IPS-20b (cell line): ENCODE measurements around the gene CASP5.
"Not testable (repeated sequence)": the region's sequence is repeated elsewhere in the genome, so short reads cannot be mapped to it uniquely, and the experiment has no call there.

Source experiments
- H3K27ac ChIP-seq: one replicate; pipeline ENCODE4 v1.5.1; 2013; ENCODE audit warnings: low read length
- H3K27me3 ChIP-seq: 2 replicates; pipeline ENCODE4 v1.6.1; 2013; ENCODE audit warnings: mild to moderate bottlenecking, low read length, inconsistent platforms; ENCODE audit not compliant: insufficient read depth
- H3K36me3 ChIP-seq: 2 replicates; pipeline ENCODE4 v1.6.1; 2013; ENCODE audit warnings: low read depth, mild to moderate bottlenecking, inconsistent platforms, low read length, moderate library complexity; ENCODE audit not compliant: insufficient read depth
- H3K4me1 ChIP-seq: 2 replicates; pipeline ENCODE4 v1.6.1; 2013; ENCODE audit warnings: mild to moderate bottlenecking, control low read depth, inconsistent platforms, low read length, moderate library complexity; ENCODE audit not compliant: insufficient read depth
- H3K4me3 ChIP-seq: 2 replicates; pipeline ENCODE4 v1.5.1; 2013; ENCODE audit warnings: mild to moderate bottlenecking, low read length, inconsistent platforms
- H3K9ac ChIP-seq: 2 replicates; pipeline ENCODE4 v1.6.1; 2013; ENCODE audit warnings: low read depth, mild to moderate bottlenecking, inconsistent platforms, low read length, moderate library complexity
- H3K9me3 ChIP-seq: 2 replicates; pipeline ENCODE4 v1.6.1; 2013; ENCODE audit warnings: mild to moderate bottlenecking, low read depth, low read length, inconsistent platforms; ENCODE audit not compliant: insufficient read depth

CASP5 gene

DNA sequence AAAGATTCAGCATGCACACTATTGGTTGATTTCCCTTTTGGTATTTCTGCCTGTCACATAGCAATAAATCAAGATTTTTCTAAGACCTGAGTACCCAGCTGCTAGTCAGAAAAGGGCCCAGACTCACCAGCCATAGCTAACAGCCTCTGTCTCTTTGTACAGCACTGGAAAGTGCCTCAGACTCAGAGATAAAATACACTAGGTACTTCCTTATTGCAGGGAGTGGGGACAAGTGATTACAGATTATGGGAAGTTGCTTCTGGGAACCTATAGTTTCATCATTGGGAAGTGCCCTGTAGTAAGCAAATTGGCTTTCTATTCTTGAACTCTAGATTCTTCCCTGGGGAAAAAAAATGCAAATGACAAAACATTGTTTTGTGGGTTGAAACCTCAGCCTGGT lies at the start of gene CASP5:
Gene CASP5, minus strand, starts transcription at position 166 of the 400 bp plus-strand sequence. Its CDS starts 32 bp downstream, at position 134.
- no peaks in the 10 kb centered on the region for H3K36me3 ChIP-seq
- H3K4me1 ChIP-seq, result no peaks in the 10 kb centered on the region
- no peaks in the 10 kb centered on the region for H3K9me3 ChIP-seq
- no peaks in the 10 kb centered on the region for H3K27me3 ChIP-seq
- H3K4me3 ChIP-seq, result no peak within 1 kb of the TSS
- no peak within 1 kb of the TSS for H3K27ac ChIP-seq
- H3K9ac ChIP-seq, result no peak within 1 kb of the TSS

DNA sequence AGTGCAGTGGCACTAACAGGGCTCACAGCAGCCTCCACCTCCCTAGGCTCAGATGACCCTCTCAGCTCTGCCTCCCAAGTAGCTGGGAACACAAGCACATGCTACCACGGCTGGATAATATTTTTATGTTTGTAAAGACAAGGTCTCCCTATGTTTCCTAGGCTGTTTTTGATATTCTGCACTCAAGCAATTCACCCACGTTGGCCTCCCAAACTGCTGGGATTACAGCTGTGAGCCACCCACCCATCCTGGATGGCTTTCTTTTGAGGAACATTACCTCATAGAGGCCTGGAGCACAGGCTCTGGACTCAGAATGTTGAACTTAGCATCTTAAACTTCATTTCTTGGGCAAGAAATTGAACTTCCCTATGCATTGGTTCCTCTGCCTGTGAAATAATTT lies 49.1 kb upstream of the CASP5 start:
- not testable (repeated sequence) for H3K36me3 ChIP-seq, H3K27ac ChIP-seq, H3K4me3 ChIP-seq, H3K4me1 ChIP-seq, H3K9me3 ChIP-seq, H3K9ac ChIP-seq, H3K27me3 ChIP-seq

DNA sequence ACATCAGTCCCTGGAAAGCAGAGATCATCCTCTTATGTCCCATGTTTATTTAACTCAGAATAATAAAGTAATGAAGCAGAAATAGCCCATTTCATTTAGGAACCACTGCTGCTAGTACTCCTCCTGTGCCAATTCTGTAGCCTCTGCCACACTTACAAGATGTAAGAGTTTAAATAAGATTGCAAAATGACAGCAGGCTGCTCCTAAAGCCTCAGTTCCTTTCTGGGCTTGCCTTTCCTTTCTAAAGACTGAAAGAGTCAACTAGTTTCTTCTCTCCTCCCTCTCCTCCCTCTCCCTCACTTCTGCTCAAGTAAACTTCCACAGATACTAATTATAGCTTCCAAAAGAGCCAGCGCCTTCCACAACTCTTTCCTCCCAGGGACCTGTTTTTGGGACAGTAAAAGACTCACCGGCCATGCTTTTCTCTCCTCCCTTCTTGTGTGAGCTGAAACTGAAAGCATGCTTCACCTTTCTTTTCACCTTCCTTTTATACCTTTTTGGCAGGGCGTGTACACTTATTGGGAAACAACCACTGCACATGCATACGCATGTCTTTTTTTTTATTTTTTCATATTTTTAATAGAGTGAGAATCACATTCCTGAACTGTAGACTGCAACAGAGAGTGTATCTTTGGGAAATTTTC lies 48.2 kb upstream of the CASP5 start:
- no peak overlapping the region for H3K4me3 ChIP-seq
- H3K4me1 ChIP-seq, result no peaks in the 10 kb centered on the region
- H3K27ac ChIP-seq, result no peak overlapping the region
- no peaks in the 10 kb centered on the region for H3K36me3 ChIP-seq
- no peak overlapping the region for H3K9ac ChIP-seq
- no peaks in the 10 kb centered on the region for H3K9me3 ChIP-seq
- no peaks in the 10 kb centered on the region for H3K27me3 ChIP-seq

DNA sequence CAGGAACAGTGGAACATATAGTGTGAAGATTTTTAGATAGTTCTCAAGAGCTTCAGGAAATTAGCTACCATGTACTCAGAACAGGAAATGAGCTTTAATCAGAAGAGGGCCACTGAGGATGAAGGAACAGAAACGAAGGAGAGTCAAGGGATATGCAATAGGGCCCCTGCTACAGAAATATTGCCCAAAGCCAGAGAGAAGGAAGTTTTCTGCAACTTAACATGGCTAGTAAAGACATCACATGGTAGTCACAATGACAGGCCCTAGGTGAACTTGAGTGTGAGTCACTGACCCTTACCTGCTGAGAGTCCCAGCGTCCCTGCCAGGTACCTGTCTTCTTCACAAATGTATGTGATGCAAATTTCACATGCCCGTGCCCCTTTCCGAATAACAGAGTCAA lies 47.3 kb upstream of the CASP5 start:
- Histone ChIP-seq H3K27ac (no peak overlapping the region), H3K36me3 (no peaks in the 10 kb centered on the region), H3K4me3 (no peak overlapping the region), H3K9ac (no peak overlapping the region), H3K9me3 (no peaks in the 10 kb centered on the region), H3K4me1 (no peaks in the 10 kb centered on the region), H3K27me3 (no peaks in the 10 kb centered on the region)

DNA sequence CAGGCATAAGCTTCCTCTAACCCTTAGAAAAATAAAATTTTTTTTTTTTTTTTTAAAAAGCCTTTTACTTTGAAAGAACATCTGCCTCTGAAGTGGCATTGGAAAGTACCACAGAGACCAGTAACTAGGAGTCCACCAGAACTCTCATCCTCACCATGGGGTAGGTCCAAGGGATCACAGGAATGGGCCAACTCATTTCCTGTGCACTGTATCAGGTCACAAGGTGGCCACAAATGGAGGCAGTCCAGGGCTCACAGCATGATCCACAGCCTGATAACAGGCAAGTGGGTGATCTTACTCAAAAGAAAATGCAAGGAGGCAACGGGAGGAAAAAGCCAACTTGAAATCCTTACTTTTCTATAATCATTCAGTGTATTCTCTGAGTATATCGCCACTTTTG lies 46.8 kb upstream of the CASP5 start:
- H3K9me3 ChIP-seq, H3K4me3 ChIP-seq, H3K9ac ChIP-seq, H3K27ac ChIP-seq, H3K4me1 ChIP-seq, H3K27me3 ChIP-seq, H3K36me3 ChIP-seq: not testable (repeated sequence)

DNA sequence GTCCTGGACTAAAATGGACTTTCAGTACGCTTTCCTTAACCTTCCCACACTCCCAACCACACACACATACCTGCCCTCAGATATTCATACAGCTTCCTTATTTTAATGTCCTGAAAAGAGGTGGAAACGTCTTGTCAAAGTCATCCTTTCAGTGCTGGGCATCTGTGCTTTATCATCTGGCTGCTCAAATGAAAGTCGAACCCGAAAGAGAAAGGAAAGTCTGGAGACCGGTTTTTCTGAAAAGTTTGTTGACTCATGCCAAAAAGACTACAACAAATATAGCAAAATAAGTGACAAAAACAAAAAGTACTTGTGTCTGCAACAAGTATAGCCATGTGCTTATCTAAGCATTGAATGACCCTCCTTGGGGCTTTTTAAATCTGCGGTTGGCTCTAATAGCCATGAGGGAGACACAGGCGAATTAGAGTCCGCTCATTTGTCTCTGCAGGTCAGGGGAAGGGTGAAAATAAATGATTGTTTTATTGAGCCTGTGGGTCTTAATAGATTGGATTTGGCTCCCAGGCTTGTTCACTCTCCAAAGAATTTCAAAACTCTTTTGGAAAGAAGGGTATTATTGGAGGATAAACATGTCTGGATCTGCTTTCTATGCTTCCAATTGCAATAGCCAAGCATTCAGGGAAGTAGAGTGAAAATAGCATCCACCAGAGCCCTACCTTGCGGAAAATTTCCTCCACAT lies 40.4 kb upstream of the CASP5 start:
- H3K27ac ChIP-seq, result not testable (repeated sequence)

DNA sequence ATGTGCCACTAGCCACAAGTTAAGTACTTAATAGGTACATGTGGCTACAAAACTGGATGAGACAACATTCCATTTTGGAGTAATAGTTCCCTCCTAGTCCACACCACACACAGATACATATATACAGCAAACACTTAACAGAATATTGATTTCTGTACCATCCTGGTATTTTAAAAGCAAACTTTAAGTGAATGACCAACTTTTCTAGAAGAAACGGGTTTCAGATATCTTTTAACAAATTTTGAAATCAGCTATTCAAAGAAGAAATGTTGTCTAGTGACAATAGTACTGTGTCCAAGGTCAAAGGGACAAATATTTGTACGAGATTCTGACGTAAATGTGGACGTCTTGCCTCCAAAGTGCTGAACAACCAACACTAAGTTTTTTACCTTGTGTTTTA lies 34.5 kb upstream of the CASP5 start:
- Histone ChIP-seq H3K4me1 (no peaks in the 10 kb centered on the region), H3K27me3 (no peaks in the 10 kb centered on the region), H3K36me3 (no peaks in the 10 kb centered on the region), H3K4me3 (no peak overlapping the region), H3K9ac (no peak overlapping the region), H3K27ac (no peak overlapping the region), H3K9me3 (no peaks in the 10 kb centered on the region)

More for the DNA sequence above, 40.4 kb upstream of the CASP5 start:
- not testable (repeated sequence) for H3K36me3 ChIP-seq, H3K9me3 ChIP-seq, H3K4me3 ChIP-seq, H3K4me1 ChIP-seq, H3K9ac ChIP-seq, H3K27me3 ChIP-seq

DNA sequence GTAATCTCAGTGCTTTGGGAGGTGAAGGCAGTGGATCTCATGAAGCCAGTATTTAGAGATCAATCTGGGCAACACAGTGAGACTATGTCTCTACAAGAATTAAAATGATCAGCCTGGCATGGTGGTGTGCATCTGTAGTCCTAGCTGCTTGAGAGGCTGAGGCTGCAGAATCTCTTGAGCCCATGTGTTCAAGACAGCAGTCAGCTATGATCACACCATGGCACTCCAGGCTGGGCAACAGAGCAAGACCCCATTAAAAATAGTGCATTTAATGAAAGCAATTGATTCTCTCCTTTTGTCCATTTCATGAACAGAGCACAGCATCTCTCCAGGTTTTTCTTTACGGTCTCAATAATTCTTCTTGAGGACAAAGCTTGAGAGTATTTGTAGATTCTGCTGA lies 33.5 kb upstream of the CASP5 start:
- H3K9ac ChIP-seq, result no peak overlapping the region
- no peak overlapping the region for H3K4me3 ChIP-seq
- no peaks in the 10 kb centered on the region for H3K9me3 ChIP-seq
- H3K36me3 ChIP-seq, result no peaks in the 10 kb centered on the region
- no peaks in the 10 kb centered on the region for H3K4me1 ChIP-seq
- H3K27ac ChIP-seq, result no peak overlapping the region
- no peaks in the 10 kb centered on the region for H3K27me3 ChIP-seq

DNA sequence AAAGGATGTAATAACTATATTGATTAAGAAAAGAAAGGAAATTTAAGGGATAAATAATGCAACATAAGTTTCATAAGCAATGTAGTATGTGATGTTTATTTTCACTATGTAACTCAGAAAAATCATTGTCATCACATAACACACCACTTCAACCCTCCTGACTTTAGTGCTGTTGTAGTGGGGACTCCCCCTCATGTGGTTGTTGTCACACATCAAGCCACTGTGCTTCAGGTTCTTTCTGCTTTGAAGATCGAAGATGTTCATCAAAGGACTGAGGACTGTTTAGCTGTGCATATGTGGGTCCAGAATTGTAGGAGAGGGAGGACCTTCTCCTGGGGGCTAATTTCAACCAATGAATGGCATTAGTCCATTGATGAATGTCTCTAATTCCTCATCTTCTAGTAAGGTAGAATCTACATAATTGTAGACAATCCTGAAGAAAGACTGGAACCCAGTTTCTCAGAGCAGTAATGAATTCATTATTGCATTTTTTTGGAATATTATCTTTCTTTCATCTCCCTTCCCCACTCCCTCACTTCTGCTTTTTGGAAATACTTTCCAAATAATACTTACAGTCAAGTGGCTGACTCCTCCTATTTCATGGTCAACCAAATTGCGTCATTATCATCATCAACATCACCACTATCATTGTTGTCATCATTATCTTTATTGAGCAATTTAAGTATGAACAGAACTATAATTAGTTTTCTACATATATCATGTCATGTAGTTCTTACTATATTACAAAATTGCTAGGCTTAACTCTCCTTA lies 31.9 kb upstream of the CASP5 start:
- H3K4me3 ChIP-seq, result no peak overlapping the region
- H3K4me1 ChIP-seq, result no peaks in the 10 kb centered on the region
- H3K9me3 ChIP-seq, result no peaks in the 10 kb centered on the region
- no peak overlapping the region for H3K27ac ChIP-seq
- H3K27me3 ChIP-seq, result no peaks in the 10 kb centered on the region
- no peak overlapping the region for H3K9ac ChIP-seq
- H3K36me3 ChIP-seq, result no peaks in the 10 kb centered on the region

DNA sequence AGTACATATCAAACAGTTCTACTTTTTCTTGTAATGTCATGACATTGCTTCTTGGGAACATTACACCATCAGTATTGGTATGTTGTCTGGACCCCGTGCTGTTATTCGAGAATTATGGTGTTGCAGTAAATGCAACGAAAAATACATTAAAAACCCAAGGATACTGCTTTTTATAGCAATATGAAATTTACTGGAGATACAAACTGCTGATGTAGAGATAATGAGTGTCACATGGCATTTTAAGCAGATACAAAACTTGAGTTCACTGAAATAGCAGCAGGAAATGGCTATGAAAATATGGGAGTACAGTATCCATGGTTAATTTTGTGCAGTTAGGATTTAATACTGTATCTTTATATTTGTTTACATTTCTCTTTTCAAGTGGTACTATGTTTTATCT lies 29.5 kb upstream of the CASP5 start:
- Histone ChIP-seq H3K27ac (no peak overlapping the region), H3K9ac (no peak overlapping the region), H3K4me3 (no peak overlapping the region), H3K36me3 (no peaks in the 10 kb centered on the region), H3K27me3 (no peaks in the 10 kb centered on the region), H3K9me3 (no peaks in the 10 kb centered on the region), H3K4me1 (no peaks in the 10 kb centered on the region)

DNA sequence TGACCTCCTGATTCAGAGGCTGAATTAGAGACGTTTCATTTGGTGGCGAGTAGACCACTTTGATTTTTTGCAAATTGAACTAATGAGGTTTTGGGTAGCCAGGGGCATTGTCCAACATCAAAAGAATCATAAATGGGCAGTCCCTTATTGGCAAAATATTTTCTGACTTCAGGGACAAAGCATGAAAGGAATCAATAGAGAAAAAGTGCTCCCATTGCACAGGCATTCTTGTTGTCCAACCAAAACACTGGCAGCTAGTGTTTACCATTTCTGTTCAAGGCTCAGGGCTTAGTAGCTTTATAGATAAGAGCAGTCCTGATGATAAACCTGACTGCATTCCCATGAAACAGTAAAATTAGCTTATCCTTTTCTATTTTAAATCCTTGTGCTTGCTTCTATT lies 28.6 kb upstream of the CASP5 start:
- Histone ChIP-seq H3K4me3 (no peak overlapping the region), H3K9ac (no peak overlapping the region), H3K4me1 (no peaks in the 10 kb centered on the region; the same call in 1 of the 2 replicates), H3K36me3 (no peaks in the 10 kb centered on the region), H3K9me3 (no peaks in the 10 kb centered on the region), H3K27me3 (no peaks in the 10 kb centered on the region), H3K27ac (no peak overlapping the region)

DNA sequence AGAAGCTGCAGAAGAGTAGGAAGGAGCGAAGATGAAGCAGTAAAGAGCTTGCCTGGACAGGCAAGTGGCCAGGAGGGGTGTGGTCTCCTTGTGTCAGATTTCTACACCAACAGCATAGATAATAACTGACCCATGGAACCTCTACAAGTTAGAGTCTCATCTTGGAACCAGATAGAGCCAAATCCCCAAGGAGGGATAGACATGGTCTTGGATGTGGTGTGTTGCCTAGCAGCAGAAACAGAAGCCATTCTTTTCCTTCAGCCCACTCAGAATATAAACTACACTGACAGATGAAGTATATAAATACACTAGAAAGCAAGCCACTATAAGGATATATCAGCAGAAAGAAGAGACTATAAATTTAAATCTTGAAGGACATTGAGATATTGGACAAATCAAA lies 26.5 kb upstream of the CASP5 start:
- Histone ChIP-seq H3K4me1 (no peaks in the 10 kb centered on the region; the same call in 1 of the 2 replicates), H3K4me3 (no peak overlapping the region), H3K27ac (no peak overlapping the region), H3K36me3 (no peaks in the 10 kb centered on the region), H3K9me3 (no peaks in the 10 kb centered on the region), H3K9ac (no peak overlapping the region), H3K27me3 (no peaks in the 10 kb centered on the region)
